Endodermal cell (in vitro differentiated cells): ENCODE measurements around the gene LMO1. TPM values are rescaled to one million over a fixed set of nuclear protein-coding genes. Genes with fewer than 3 reads are reported as not detected.

ENCODE experiments used
- DNase-seq: peaks from one replicate; pipeline ENCODE4 v3.0.0-alpha.2; 2017
- H3K27ac ChIP-seq: 2 replicates; pipeline ENCODE4 v1.5.1; 2013; ENCODE audit warnings: mild to moderate bottlenecking, low read depth, low read length, moderate library complexity
- H3K27me3 ChIP-seq: 2 replicates; pipeline ENCODE4 v1.6.1; 2013; ENCODE audit warnings: mild to moderate bottlenecking, low read length, moderate library complexity; ENCODE audit not compliant: insufficient read depth, control insufficient read depth, poor library complexity, severe bottlenecking
- H3K36me3 ChIP-seq: 2 replicates; pipeline ENCODE4 v1.7.0; 2013; ENCODE audit warnings: mild to moderate bottlenecking, low read length, moderate library complexity; ENCODE audit not compliant: control insufficient read depth, insufficient read depth
- H3K4me1 ChIP-seq: one replicate; pipeline ENCODE4 v1.7.0; 2013; ENCODE audit warnings: low read length; ENCODE audit not compliant: control insufficient read depth, insufficient read depth
- H3K4me3 ChIP-seq: 2 replicates; pipeline ENCODE4 v1.5.1; 2013; ENCODE audit warnings: mild to moderate bottlenecking, low read length, moderate library complexity
- H3K9ac ChIP-seq: 2 replicates; pipeline ENCODE4 v1.6.1; 2013; ENCODE audit warnings: mild to moderate bottlenecking, low read length, moderate library complexity; ENCODE audit not compliant: poor library complexity, severe bottlenecking; ENCODE audit errors: extremely low read depth
- H3K9me3 ChIP-seq: 2 replicates; pipeline ENCODE4 v1.6.1; 2013; ENCODE audit warnings: mild to moderate bottlenecking, low read length, moderate library complexity; ENCODE audit not compliant: control insufficient read depth
- H3K27ac Mint-ChIP-seq: 2 replicates; pipeline ENCODE4 v1.8.0; 2020; ENCODE audit warnings: mixed read lengths
- H3K27me3 Mint-ChIP-seq: 2 replicates; pipeline ENCODE4 v1.8.0; 2021; ENCODE audit warnings: mild to moderate bottlenecking, mixed read lengths; ENCODE audit not compliant: insufficient read depth
- H3K36me3 Mint-ChIP-seq: 2 replicates; pipeline ENCODE4 v1.8.0; 2020; ENCODE audit warnings: low read depth, mixed read lengths
- H3K4me1 Mint-ChIP-seq: 2 replicates; pipeline ENCODE4 v1.8.0; 2020; ENCODE audit warnings: mixed read lengths
- H3K4me3 Mint-ChIP-seq: 2 replicates; pipeline ENCODE4 v1.8.0; 2020; ENCODE audit warnings: mild to moderate bottlenecking, moderate library complexity, mixed read lengths
- H3K9me3 Mint-ChIP-seq: 2 replicates; pipeline ENCODE4 v1.8.0; 2020; ENCODE audit warnings: mild to moderate bottlenecking, mixed read lengths
- CTCF ChIP-seq: fragments of 200-600 bp; sonication (generic); conservative IDR thresholded peaks from 2 replicates; pipeline ENCODE4 v1.5.0; 2021; ENCODE audit warnings: antibody characterized with exemption, mild to moderate bottlenecking
- WGBS, 2 experiments: methylation state at CpG; one replicate each; pipeline versions ENCODE4 v1.1.5 to v1.1.7; 2013; ENCODE audit warnings: missing lambda C conversion rate in 2 of 2, mixed read lengths in 1 of 2; ENCODE audit not compliant: insufficient coverage in 1 of 2, insufficient read length in 1 of 2; 5-methylcytosine and 5-hydroxymethylcytosine counted together
- total RNA-seq, 2 donors: library from RNA; stranded (reverse); fragmentation: NEBNext Ultra II Directional in 1 of 2; extraction: Animal tissue kit (Norgen Biotek cat#: 25700) in 1 of 2; gene quantifications; 2 replicates in 1 of 2; 3 replicates in 1 of 2; pipeline ENCODE4 v1.2.1, GENCODE V29; 2021

The LMO1 gene
- total RNA-seq, 2 donors from 2014 or later = 0.46 TPM; not detected in 1

DNA sequence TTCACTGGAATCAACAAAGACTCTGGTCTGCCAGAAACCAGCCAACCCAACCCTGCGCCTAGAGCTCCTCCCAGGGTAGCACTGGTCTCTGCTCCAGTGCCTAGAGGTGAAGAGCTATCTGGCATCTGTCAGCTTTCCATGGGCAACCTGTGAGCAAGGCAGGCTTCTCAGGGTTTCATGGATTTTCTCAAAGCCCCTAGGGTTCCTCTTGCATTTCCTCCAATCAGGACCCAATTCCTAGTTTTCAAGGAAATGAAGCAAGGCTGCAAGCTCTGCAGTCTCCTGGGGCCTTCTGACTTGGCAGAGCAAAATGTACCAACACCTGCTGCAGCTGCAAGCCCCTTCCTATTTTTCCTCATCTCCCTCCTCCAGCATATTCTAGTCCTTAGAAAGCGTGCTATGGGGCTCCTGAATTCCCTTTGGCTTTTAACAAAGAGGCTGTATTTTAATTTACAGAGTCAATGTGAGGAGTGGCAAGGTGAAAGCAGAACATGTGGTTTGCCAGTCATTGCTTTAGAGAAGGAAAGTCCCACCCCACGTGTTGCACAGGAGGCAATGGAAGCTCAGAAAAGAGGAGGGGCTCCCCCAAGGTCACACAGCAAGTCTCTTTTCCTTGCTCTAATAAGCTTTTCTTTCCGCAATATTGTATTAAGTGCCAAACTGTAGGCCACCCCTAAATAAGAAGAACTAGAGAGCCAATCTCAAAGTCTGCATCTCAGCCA, 61.9 kb downstream of the LMO1 start:
- Mint-ChIP-seq H3K4me1 (no peaks in the 10 kb centered on the region), H3K27ac (no peak overlapping the region), H3K4me3 (no peak overlapping the region), H3K9me3 (no peaks in the 10 kb centered on the region), H3K36me3 (no peaks in the 10 kb centered on the region), H3K27me3 (peaks cover 28% of the 10 kb centered on the region)
- H3K9ac ChIP-seq = no peak overlapping the region
- H3K9me3 ChIP-seq = no peaks in the 10 kb centered on the region
- TF ChIP-seq CTCF = no peak
- peak; percentile 44 for DNase-seq
- no peak overlapping the region for H3K27ac ChIP-seq
- H3K4me1 ChIP-seq = peaks cover 8% of the 10 kb centered on the region
- 60 to 75% methylated on average over 2 to 4 of the region's 4 CpGs for WGBS, 2 experiments
- H3K4me3 ChIP-seq = no peak overlapping the region
- H3K27me3 ChIP-seq = peaks cover 18% of the 10 kb centered on the region
- H3K36me3 ChIP-seq = no peaks in the 10 kb centered on the region

DNA sequence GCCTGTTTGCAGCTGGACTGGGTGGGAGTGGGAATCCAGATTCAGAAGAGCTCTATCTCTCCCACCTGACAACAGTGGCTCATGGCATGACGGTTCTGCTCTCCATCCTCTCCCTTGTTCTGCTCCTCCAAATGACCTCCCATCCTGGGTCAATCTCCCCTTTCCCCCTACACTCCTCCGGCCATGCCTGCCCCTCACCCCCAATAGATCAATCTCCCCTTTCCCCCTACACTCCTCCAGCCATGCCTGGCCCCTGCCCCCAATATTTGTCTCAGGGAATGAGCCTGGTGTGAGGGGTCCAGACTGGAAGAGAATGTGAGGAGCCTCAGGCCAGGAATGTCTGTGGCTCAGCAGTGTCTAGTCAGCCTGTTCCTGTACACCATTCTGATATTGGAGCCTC, 64.0 kb downstream of the LMO1 start:
- Histone ChIP-seq H3K4me3 (no peak overlapping the region), H3K9ac (no peak overlapping the region), H3K27ac (no peak overlapping the region), H3K9me3 (no peaks in the 10 kb centered on the region), H3K36me3 (no peaks in the 10 kb centered on the region), H3K4me1 (peaks cover 8% of the 10 kb centered on the region), H3K27me3 (peaks cover 32% of the 10 kb centered on the region)
- Mint-ChIP-seq H3K27me3 (peaks cover 47% of the 10 kb centered on the region), H3K4me1 (no peaks in the 10 kb centered on the region), H3K9me3 (no peaks in the 10 kb centered on the region), H3K36me3 (no peaks in the 10 kb centered on the region), H3K27ac (no peak overlapping the region), H3K4me3 (no peak overlapping the region)
- no peak for TF ChIP-seq CTCF
- 81 to 100% methylated on average over 1 to 2 of the region's 2 CpGs for WGBS, 2 experiments
- no peak for DNase-seq

DNA sequence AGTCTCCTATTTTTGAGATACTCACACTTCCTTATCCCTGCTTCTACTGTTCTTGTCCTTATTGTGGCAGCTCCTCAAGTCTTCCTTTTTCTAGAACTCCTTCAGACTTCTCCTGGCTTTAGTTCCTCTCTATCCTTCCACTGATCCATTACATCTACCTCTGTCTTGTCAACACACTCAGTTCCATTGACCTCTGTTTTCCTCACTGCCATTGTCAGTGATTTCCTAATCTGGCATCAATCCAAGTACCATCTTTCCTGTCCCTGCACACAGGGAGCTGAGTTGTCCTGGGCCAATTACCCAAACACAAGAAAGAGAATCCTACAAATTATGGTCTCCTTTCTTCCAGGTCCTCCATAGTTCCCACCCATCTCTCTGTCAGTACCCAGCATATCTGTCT, 66.9 kb downstream of the LMO1 start:
- peaks cover 53% of the 10 kb centered on the region for H3K27me3 Mint-ChIP-seq
- Histone ChIP-seq H3K4me3 (no peak overlapping the region), H3K27me3 (peaks cover 32% of the 10 kb centered on the region), H3K9ac (no peak overlapping the region), H3K27ac (no peak overlapping the region), H3K36me3 (no peaks in the 10 kb centered on the region), H3K4me1 (peaks cover 4% of the 10 kb centered on the region), H3K9me3 (no peaks in the 10 kb centered on the region)
- no peaks in the 10 kb centered on the region for H3K9me3 Mint-ChIP-seq
- H3K4me1 Mint-ChIP-seq = no peaks in the 10 kb centered on the region
- DNase-seq = peak; percentile 19
- no peak for TF ChIP-seq CTCF
- H3K4me3 Mint-ChIP-seq = no peak overlapping the region
- H3K27ac Mint-ChIP-seq = no peak overlapping the region
- H3K36me3 Mint-ChIP-seq = no peaks in the 10 kb centered on the region
